Psoas muscle (tissue), 8 donors: ENCODE results near the gene CAMK1D. TPM values are rescaled to one million over a fixed set of nuclear protein-coding genes. Genes with fewer than 3 reads are reported as not detected.
A peak's percentile ranks its signal among the peaks of the same experiment; 100 is the strongest.
"Not testable (repeated sequence)": the region's sequence is repeated elsewhere in the genome, so short reads cannot be mapped to it uniquely, and the experiment has no call there.

Source experiments
- ATAC-seq, 4 donors: fragments of 200-7000 bp; cut with Tn5 transposase; one replicate each; pipeline ENCODE4 v1.9.1; 2020; ENCODE audit warnings: moderate library complexity in 3 of 4, mild to moderate bottlenecking in 2 of 4
- DNase-seq, 2 donors: peaks; one replicate each; pipeline ENCODE4 v3.0.0-alpha.2; 2020
- H3K27ac ChIP-seq: fragments of 200-600 bp; one replicate; pipeline ENCODE4 v1.8.0; 2022
- H3K27me3 ChIP-seq, 3 donors: fragments of 200-600 bp in 1 of 3; one replicate each; pipeline versions ENCODE4 v1.6.1 to v1.8.0; 2013 to 2022; ENCODE audit warnings: low read length in 2 of 3, mild to moderate bottlenecking in 2 of 3, moderate library complexity in 1 of 3; ENCODE audit not compliant: insufficient read depth in 3 of 3
- H3K36me3 ChIP-seq, 2 donors: fragments of 200-600 bp in 1 of 2; one replicate each; pipeline versions ENCODE4 v1.6.1 to v1.8.0; 2013 to 2022; ENCODE audit warnings: low read depth in 1 of 2, mild to moderate bottlenecking in 1 of 2, moderate library complexity in 1 of 2; ENCODE audit not compliant: insufficient read depth in 1 of 2
- H3K4me1 ChIP-seq: fragments of 200-600 bp; one replicate; pipeline ENCODE4 v1.8.0; 2022
- H3K4me3 ChIP-seq: fragments of 200-600 bp; one replicate; pipeline ENCODE4 v1.8.0; 2022; ENCODE audit warnings: mild to moderate bottlenecking
- H3K9me3 ChIP-seq: fragments of 200-600 bp; one replicate; pipeline ENCODE4 v1.8.0; 2022
- WGBS, 3 donors: extraction: QIAGEN DNeasy Blood & Tissue Kit; methylation state at CpG; one replicate each; pipeline versions ENCODE4 v1.1.6 to v1.1.7; 2013; 5-methylcytosine and 5-hydroxymethylcytosine counted together
- intact Hi-C, 2 donors: fragments of 100-400 bp; cut with DNase I; formaldehyde crosslinking; loops; one replicate each; pipeline versions ENCODE4 v1.11.0 to v1.14.2; 2022
- polyA plus RNA-seq, 3 donors: library from polyadenylated mRNA; stranded (reverse); fragments of 200-250 nt; gene quantifications; one replicate each; pipeline ENCODE4 v1.2.3, GENCODE V29; 2013
- total RNA-seq, 4 donors: library from RNA; stranded (reverse); fragmentation: NEBNext Ultra II Directional in 2 of 4; extraction: Animal tissue kit (Norgen Biotek cat#: 25700) in 2 of 4; gene quantifications; one replicate each; pipeline versions ENCODE4 v1.2.1 to v1.2.4, GENCODE V29; 2021 to 2023
- TF ChIP-seq, protein P1 (sequence below): fragments of 200-600 bp; IDR thresholded peaks from one replicate; pipeline ENCODE4 v1.8.0; 2022; ENCODE audit warnings: antibody characterized with exemption
- donor health status: healthy with polysubstance abuse.
- donor health status: DM: no; HTN: no; CAD: no; lungs with moderate emphysema.
- donor health status: Bipolar disorder and iron deficiency.
- donor health status: healthy.
- donor health status: DM: yes; HTN: yes; CAD: no.
- donor health status: DM: no; HTN: no; CAD: no.
- donor health status: DM: no; HTN: no; CAD: no.
- donor health status: DM: yes; HTN: yes; CAD: no.

CAMK1D gene
- total and polyA plus RNA-seq, 7 donors = 0.39 to 1.8 (median 0.53) TPM

DNA sequence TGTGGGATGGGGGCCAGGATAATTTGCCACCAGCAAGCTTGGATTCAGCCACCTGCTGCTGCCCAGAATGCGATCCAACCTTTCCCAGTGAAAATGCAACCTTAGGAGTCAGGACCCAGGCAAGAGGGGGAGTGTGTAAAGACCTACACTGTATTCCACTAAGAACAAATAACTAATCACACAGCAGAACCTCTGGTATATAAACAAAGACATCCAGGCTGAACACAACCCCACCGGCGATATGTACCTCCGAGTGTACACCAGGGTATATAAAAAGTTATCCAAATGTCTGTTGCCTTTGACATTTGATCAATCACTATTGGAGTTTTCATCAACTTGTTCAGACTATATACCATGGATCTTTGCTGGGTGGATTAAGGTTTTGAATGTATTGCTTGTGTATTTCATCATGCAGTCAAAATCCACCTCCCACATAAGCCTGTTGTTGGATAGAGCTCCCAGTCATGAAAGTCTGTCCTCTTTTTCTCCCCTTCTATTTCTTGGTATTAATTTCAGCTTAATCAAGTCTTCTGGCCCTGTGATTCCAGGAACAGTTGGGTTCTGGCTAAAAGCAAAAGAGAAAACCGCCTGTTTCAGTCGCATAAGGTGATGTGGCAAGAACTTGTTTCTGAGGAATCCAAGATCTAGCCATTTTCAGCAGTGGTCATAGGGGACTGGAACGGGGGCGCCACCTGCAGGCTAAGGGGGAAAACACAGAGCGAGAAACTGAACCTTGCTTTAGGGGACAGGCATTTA lies 361.4 kb downstream of the CAMK1D start:
- no peaks in the 10 kb centered on the region for H3K27me3 ChIP-seq
- intact Hi-C loops = loop anchor here in 1 of 2 donors (2.0 kb wide), 1 partner anchor 446 kb away; no protein-coding TSS in a partner anchor
- H3K9me3 ChIP-seq = no peaks in the 10 kb centered on the region
- ATAC-seq = peak in 3 of 4 donors; percentile 49 to 76 (median 71)
- H3K4me1 ChIP-seq = no peaks in the 10 kb centered on the region
- no peak overlapping the region for H3K4me3 ChIP-seq
- TF ChIP-seq, protein P1, sequence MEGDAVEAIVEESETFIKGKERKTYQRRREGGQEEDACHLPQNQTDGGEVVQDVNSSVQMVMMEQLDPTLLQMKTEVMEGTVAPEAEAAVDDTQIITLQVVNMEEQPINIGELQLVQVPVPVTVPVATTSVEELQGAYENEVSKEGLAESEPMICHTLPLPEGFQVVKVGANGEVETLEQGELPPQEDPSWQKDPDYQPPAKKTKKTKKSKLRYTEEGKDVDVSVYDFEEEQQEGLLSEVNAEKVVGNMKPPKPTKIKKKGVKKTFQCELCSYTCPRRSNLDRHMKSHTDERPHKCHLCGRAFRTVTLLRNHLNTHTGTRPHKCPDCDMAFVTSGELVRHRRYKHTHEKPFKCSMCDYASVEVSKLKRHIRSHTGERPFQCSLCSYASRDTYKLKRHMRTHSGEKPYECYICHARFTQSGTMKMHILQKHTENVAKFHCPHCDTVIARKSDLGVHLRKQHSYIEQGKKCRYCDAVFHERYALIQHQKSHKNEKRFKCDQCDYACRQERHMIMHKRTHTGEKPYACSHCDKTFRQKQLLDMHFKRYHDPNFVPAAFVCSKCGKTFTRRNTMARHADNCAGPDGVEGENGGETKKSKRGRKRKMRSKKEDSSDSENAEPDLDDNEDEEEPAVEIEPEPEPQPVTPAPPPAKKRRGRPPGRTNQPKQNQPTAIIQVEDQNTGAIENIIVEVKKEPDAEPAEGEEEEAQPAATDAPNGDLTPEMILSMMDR = peak; percentile 73
- 40 to 46% (median 43%) methylated on average over 9 of the region's 9 CpGs for WGBS, 3 donors
- no peak overlapping the region for H3K27ac ChIP-seq
- DNase-seq = peak; percentile 73 to 79
- H3K36me3 ChIP-seq = no peaks in the 10 kb centered on the region

DNA sequence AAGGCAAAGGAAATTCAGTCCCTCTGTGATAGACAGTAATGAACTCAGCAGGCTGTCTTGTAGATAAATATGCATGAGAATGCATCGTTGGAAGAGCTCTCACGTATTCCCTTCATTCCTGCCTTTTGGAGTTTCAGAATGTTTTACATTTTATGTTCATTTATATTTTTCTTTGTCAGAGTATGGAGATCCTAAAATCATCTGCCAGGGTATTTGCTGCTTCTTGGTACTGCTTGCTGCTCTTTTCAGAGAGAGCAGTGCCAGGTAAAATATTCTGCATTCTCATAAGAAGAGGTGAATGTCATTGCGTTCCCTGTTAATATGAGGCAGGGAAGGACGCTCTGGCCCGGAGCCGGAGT lies 362.0 kb downstream of the CAMK1D start:
- H3K36me3 ChIP-seq = no peaks in the 10 kb centered on the region
- no peak for DNase-seq
- H3K4me3 ChIP-seq = no peak overlapping the region
- TF ChIP-seq, protein P1 = no peak
- no peaks in the 10 kb centered on the region for H3K27me3 ChIP-seq
- no peak for ATAC-seq
- WGBS, 3 donors = 69 to 72% (median 69%) methylated on average over 6 of the region's 6 CpGs
- H3K4me1 ChIP-seq = no peaks in the 10 kb centered on the region
- no peak overlapping the region for H3K27ac ChIP-seq
- intact Hi-C loops = loop anchor here in 1 of 2 donors (2.0 kb wide), 1 partner anchor 447 kb away; no protein-coding TSS in a partner anchor
- no peaks in the 10 kb centered on the region for H3K9me3 ChIP-seq

DNA sequence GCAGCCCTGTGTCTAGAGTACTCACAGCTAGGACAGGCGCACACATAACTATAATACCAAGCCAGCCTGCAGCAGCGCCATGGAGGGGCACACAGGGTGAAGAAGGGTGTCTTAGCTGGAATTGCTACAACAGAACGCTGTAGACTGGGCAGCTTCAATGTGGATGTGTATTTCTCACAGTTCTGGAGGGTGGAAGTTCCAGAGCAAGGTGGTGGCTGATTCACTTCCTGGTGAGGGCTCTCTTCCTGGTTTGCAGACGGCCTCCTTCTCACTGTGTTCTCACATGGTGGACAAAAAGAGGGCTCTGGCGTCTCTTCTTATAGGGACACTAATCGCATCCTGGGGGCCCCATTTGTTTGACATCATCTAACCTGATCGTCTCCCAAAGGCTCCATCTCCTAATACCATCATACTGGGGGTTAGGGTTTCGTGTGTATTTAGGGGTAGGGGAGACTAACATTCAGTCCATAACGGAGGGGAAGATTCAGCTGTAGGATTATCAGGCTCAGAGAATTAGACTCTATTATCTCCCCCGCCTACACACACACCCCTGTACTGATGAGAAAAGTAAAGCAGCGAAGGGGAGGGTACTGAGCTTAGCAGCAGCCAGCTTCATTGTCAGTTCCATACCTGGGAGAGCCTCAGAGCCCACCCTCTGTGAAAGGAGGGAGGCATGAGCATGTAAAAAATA lies 363.1 kb downstream of the CAMK1D start:
- no peak overlapping the region for H3K27ac ChIP-seq
- intact Hi-C loops = no loop called here
- H3K36me3 ChIP-seq = no peaks in the 10 kb centered on the region
- H3K4me1 ChIP-seq = no peaks in the 10 kb centered on the region
- 88 to 91% (median 91%) methylated on average over 11 of the region's 11 CpGs for WGBS, 3 donors
- H3K27me3 ChIP-seq = no peaks in the 10 kb centered on the region
- DNase-seq = no peak
- H3K9me3 ChIP-seq = no peaks in the 10 kb centered on the region
- no peak for ATAC-seq
- TF ChIP-seq, protein P1 = no peak
- no peak overlapping the region for H3K4me3 ChIP-seq

DNA sequence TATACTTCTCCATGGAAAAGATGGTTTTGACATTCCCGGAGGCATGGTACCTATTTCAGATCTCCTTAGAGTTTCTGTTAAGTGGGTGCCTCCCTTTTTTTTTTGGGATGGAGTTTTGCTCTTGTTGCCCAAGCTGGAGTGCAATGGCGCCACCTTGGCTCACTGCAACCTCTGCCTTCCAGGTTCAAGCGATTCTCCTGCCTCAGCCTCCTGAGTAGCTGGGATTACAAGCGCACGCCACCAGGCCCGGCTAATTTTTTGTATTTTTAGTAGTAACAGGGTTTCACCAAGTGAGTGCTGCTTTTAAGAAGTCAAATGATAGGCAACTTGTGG lies 363.6 kb downstream of the CAMK1D start:
- DNase-seq, H3K36me3 ChIP-seq, ATAC-seq, H3K27me3 ChIP-seq, intact Hi-C loops, H3K4me1 ChIP-seq, H3K4me3 ChIP-seq, H3K9me3 ChIP-seq, H3K27ac ChIP-seq: not testable (repeated sequence)
- WGBS, 3 donors = 87 to 94% (median 87%) methylated on average over 6 of the region's 6 CpGs

DNA sequence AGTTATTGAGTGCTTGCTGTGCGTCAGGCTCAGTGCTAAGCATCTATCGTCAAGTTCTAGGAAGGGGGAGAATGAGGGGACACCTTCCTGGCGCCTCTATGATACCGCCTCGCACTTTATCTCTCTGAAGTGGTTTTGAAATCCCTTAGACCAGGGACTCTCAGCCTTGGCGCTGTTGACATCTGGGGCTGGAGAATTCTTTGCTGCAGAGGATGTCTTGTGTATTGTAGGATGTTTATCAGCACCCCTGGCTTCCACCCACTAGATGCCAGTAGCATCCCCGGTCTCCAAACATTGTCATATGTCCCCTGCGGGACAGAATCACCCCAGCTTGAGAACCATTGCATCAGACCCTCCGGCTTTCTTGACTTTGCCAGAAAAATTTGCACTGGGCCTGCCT lies 366.7 kb downstream of the CAMK1D start:
- 78 to 90% (median 86%) methylated on average over 9 of the region's 9 CpGs for WGBS, 3 donors
- Histone ChIP-seq H3K27ac (no peak overlapping the region), H3K36me3 (no peaks in the 10 kb centered on the region)

More for the DNA sequence above, 366.7 kb downstream of the CAMK1D start:
- H3K4me3 ChIP-seq = no peak overlapping the region
- H3K27me3 ChIP-seq = no peaks in the 10 kb centered on the region
- no peaks in the 10 kb centered on the region for H3K9me3 ChIP-seq
- intact Hi-C loops = loop anchor here (5.0 kb wide), 2 partner anchors 356 to 366 kb away; no protein-coding TSS in a partner anchor
- DNase-seq (no peak), ATAC-seq (no peak)
- no peaks in the 10 kb centered on the region for H3K4me1 ChIP-seq
- TF ChIP-seq, protein P1 = no peak
